NCI-H187 (cell line): ENCODE results near the gene FEM1C.

Experiments
- DNase-seq, 2 experiments: peaks; one replicate each; lab custom pipeline; 2025; lab: John Stamatoyannopoulos, UW

FEM1C gene

DNA sequence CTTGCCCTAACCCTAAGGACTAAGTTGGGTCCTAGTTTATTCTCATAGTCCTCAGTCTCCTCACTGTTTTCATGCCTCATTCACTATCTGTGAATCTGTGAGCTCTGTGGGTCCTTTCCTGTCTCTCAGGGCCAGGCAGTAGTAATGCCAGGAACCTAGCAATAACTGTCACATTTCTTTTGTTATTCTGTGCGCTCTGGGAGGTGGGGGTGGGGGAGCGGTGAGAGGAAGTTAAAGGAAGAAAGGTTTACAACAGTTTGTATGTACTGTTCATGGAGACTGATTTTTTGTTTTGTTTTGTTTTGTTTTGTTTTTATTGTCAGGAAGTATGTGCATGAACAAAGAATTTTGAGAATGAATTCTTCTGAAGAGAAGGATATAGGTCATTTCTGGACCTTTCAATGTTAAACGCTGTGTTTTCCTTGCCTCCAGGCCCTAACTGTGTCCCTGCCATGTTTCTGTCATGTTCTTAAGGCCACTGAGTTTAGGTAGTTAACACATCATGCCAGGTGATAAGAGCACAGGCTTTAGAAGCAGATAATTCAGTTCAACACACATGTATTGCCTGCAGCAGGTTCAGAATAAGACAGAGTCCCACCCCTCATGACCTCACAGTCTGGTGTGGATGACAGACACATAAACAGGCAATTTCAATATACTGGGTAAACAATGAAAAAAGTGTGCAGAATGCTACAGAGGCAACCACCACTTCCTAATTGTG lies 13.3 kb upstream of the FEM1C start:
- no peak for DNase-seq

- DNase-seq = no peak
Observed at GRCh38 chr5:115556276-115556675, 11.7 kb upstream of the FEM1C start.

- DNase-seq = no peak
Observed at GRCh38 chr5:115555084-115555633, 10.6 kb upstream of the FEM1C start.

DNA sequence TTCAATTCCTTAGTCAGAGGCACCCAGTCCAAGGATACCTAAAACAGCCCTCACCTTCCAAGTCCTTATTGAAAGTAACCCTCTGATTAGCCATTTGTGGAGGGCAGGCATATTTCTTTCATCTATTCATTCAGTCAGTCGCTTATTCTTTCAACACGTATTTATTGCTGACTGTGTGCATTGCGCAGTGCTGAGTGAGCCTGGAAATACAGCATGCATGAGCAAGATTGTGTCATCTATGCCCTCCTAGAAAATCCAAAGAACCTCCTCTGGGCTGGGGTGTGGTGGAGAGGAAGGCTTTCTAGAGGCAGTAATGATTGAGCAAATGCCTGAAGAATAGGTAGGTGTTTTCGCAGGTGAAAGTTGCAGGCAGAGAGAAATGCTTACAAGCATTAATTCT lies 8.5 kb upstream of the FEM1C start:
- DNase-seq = no peak

DNA sequence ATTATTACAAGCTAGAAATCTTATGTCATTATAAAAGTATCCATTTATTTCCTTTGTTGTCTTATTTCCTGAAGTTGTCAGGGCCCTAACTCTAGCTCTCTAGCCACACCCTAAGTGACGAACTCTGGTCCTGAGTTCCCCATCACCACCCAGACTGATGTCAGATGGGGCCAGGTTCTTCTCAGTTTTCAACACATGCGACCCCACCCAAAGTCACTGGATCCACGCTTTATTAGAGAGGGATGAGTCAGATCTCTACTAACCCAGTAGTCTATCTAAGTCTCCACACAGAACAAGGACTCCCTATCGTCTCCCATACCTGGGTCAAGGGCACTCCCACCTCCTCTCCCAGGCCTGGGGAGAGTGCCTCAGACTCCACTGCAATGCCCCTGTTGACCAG lies 6.8 kb upstream of the FEM1C start:
- no peak for DNase-seq

- no peak for DNase-seq
Observed at GRCh38 chr5:115549154-115549553, 4.6 kb upstream of the FEM1C start.

DNA sequence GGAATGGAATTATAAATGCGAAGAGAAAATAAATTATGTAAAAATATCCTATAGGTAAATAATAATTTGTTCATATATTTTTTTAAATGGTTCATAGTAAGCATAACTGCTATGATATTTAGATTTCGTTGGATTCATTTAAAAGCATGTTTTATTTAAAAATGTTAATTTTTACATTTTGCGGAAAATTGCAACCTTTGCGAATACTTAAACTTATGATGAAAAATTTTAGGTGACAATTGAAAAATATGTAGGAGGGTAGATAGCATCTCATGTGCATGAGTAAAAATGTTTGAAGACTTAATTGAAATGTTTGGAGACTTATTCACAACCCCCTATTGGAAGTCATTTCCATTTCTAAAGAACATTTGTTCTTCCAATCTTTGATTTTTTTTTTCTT lies 4.1 kb upstream of the FEM1C start:
- DNase-seq = no peak

- DNase-seq = no peak
Observed at GRCh38 chr5:115545351-115545882, 842 bp upstream of the FEM1C start.

GRCh38 chr5:115544043-115544435 lies 536 bp downstream of the FEM1C start:
- peak in 1 of 2 experiments; percentile 68 for DNase-seq

GRCh38 chr5:115543365-115544042 lies 1.1 kb downstream of the FEM1C start:
- DNase-seq = no peak

DNA sequence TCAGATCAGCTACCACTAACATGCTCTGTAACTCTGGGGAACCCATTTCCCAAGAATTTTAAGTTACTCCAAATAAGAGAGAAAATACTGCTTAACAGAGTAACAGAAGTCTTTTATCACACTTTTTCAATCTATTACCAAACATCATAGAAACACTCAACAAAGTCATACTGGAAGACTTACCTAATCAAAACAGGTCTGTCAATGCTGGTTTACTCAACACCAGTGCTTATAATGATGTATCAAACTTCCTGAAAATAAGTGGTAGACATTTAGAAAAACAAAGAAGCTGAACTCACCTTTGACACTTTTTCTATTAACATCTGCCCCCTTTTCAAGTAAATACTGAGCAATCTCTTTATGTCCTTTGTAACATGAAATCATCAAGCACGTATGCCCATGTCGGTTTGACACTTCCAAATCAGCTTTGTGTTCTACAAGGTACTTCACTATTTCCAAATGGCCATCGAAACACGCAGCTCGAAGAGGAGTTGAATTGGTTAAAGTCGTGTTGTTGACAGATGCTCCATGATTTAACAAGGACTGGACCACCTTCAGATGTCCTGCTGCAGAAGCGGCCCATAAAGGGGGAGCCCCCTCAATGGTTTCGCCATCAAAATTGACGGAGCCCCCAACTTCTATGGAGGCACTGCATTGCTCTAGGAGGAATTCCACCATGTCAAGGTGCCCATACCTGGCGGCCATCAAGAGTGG lies 1.8 kb downstream of the FEM1C start:
- no peak for DNase-seq

- DNase-seq = no peak
Observed at GRCh38 chr5:115542086-115542485, 2.5 kb downstream of the FEM1C start.

- DNase-seq = no peak
Observed at GRCh38 chr5:115541611-115542010, 3.0 kb downstream of the FEM1C start.

DNA sequence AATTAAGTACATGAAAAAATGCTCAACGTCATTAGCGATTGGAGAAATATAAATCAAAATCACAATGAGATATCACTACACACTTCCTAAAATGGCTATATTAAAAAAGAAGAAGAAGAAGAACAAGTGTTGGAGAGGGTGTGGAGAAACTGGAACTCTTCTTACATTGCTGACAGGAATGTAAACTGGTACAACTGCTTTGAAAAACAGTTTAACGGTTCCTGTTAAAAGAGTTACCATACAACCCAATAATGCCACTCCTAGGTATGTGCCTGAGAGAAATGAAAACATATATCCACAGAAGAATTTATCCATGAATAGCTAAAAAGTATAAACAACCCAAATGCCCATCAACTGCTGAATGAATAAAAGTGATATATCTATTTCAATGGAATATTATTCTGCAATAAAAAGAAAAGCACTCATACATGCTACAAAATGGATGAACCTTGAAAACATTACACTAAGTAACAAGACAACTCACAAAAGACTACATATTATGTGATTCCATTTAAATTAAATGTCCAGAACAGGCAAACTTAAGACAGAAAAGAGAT lies 9.0 kb downstream of the FEM1C start:
- DNase-seq = no peak

- no peak for DNase-seq
Observed at GRCh38 chr5:115532517-115532916, 12.1 kb downstream of the FEM1C start.

DNA sequence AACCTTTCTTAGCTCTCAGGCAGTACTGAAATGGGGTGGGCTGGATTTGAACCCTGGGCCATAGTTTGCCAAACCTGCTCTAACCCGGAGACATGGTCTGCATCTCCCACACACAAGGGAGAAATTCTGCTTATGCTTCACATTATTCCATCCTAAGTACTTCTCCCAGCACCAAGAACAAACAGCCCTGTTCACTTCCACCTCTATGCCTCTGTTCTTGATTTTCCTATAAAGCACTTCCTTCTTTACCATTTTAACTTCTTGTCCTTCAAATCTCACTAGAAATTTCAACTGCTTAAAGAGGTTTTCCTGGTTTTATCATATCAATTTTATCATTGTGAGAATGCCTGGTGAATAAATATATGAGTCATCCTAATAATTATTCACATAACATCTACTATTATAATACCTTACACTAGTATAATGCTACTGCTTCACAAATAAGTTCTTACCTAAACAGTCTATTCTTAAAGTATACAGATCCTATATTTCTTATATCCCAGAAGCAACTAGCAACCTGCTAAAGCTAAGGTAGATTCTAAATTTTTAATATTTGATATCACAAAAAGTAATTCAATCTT lies 12.7 kb downstream of the FEM1C start:
- DNase-seq = no peak

DNA sequence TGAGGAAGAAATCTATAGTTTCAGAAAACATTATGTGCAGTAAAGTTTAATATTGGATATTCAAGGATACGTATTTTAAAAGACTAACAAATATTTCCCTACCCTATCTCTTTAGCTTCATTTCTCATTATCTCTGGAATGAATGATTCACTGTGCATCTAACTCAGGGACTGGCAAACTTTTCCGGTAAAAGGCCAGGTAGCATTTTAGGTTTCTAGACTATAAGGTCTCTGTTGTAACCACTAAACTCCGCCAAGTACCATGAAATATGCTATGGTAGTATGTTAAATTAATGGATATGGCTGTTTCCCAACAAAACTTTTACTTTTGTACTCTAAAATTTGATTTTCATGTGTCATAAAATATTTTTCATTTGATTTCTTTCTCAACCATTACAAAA lies 13.2 kb downstream of the FEM1C start:
- DNase-seq = no peak

DNA sequence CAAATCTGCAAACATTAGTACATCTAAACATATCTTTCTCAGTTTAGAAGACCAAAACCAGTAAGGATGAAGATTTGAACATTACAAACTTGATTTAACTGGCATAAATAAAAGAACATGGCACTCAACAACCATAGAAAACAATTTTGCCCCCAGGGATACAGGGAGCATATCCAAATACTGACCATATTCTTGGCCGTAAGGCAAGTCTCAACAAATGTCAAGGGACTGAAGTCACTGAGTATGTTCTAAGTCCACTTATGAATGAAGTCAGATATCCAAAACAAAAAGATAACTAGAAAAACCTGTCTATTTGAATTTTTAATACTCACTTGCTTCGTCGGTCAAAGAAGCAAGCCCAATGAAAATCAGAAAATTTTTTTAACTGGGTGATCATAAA lies 14.1 kb downstream of the FEM1C start:
- DNase-seq = no peak

DNA sequence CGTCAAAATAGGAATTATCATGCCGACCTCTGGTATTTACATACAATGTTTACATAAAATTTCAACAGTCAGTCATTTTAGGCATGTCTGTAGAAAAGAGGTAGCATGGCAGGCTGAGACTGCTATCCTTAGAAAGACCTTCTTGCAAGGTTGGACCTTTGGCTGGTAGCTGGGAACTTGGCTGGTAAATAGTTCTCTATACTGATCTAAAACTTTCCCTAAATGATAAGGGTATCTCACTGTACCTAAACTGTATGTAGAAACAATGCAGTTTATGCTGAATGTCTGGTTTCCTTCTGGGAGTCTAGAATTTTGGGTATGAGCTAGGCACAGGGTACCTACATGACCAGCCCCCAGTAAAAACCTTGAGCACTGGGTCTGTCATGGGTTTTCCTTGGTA lies 18.0 kb downstream of the FEM1C start:
- DNase-seq = no peak

GRCh38 chr5:115524199-115524847 lies 20.3 kb downstream of the FEM1C start:
- no peak for DNase-seq

DNA sequence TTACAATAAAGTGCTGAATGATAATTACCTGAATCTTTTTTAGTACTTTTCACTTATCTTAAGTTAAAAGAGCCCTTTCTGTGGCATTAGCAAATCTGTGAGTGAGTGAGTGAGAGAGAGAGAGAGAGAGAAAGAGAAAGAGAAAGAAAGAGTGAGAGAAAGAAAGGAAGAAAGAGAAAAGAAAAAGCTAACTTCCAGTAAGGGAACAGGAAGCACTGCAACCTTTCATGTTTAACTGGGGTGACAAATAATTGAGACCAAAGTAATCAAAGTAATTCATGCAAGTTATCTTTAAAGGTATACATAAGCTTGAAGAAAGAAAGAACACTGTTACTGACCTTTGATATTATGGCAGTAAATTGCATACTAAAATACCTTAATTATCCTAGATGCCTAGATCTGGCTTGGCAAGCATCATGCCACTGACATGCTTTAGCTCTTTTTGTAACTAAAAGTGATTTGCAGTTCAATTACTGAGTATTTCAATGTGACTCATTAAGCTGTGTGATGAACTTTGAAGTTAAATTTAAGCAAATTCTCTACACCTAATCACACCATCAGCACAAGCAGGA lies 21.7 kb downstream of the FEM1C start:
- no peak for DNase-seq
